Amniotic epithelial cell (primary cell): ENCODE results near the gene SLC25A21.
"Not testable (repeated sequence)": the region's sequence is repeated elsewhere in the genome, so short reads cannot be mapped to it uniquely, and the experiment has no call there.

ENCODE experiments used
- DNase-seq: peaks from one replicate; pipeline ENCODE4 v3.0.0-alpha.2; 2010; ENCODE audit warnings: low read depth

SLC25A21 gene

DNA sequence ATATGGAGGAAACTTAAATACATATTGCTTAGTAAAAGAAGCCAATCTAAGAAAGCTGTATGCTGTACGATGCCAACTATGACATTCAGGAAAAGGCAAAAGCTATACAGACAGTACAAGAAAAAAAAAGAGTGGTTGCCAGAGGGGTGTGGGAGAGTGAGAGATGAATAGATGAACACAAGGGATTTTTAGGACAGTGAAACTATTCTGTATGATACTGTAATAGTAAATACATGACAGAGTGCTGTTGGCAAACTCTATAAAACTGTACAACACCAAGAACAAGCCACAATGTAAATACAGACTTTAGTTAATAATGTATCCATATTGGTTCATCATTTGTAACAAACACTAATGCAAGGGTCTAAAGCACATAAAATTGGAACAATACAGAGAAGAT lies 14.5 kb upstream of the SLC25A21 start:
- DNase-seq, result no peak

DNA sequence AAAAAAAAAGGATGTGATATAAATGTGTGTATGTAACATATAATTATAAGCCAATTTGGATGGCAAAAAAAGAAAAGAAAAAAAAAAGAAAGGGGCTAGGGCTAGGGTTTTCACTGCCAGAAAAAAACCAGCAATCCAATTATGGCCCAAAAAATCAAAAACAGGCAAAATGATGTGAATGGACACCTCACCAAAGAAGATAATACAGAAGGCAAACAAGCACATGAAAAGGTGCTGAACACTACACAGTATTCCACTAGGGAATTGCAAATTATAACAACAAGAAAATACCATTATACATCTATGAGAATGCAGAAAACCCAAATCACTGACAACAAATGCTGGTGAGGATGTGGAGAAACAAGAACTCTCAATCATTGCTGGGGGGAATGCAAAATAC lies 13.3 kb upstream of the SLC25A21 start:
- no peak for DNase-seq

- DNase-seq, result not testable (repeated sequence)
Measured at GRCh38 chr14:37184520-37184919, 12.1 kb upstream of the SLC25A21 start.

- DNase-seq, result no peak
Measured at GRCh38 chr14:37181441-37181840, 9.0 kb upstream of the SLC25A21 start.

DNA sequence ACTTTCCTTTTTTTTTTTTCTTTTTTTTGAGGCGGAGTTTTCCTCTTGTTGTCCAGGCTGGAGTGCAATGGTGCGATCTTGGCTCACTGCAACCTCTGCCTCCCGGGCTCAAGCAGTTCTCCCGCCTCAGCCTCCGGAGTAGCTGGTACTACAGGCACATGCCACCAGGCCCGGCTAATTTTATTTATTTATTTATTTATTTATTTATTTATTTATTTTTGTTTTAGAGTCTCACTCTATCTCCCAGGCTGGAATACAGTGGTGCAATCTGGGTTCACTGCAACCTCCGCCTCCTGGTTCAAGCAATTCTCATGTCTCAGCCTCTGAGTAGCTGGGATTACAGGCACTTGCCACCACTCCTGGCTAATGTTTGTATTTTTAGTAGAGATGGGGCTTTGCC lies 8.5 kb upstream of the SLC25A21 start:
- not testable (repeated sequence) for DNase-seq

DNA sequence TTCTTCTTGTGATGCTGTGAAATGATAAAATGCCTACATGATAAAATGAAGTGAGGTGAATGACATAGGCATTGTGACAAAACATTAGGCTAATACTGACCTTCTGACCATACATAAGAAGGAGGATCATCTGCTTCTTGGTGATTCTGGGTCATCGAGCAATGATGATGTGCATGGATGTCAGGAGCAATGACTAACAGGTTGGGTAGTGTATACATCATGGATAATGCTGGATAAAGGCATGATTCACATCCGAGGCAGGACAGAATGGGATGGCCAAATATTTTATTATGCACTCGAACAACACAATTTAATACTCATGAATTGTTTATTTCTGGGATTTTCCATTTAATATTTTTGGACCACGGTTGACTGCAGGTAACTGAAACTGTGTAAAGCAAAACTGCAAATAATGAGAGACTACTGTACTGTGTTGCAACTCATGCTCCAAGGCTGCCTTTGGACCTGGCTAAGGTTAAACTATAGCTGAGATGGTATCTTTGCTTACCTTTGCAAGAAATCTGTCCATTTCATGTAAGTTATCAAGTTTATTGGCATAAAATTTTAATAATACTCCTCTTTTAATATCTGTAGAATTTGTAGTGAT lies 7.6 kb upstream of the SLC25A21 start:
- peak; percentile 50 for DNase-seq

GRCh38 chr14:37172936-37173614 lies 669 bp upstream of the SLC25A21 start:
- DNase-seq, result no peak

- DNase-seq, result no peak
Measured at GRCh38 chr14:37171678-37172023, 755 bp downstream of the SLC25A21 start.

GRCh38 chr14:37170993-37171392 lies 1.4 kb downstream of the SLC25A21 start:
- no peak for DNase-seq

- no peak for DNase-seq
Measured at GRCh38 chr14:37170237-37170636, 2.2 kb downstream of the SLC25A21 start.

DNA sequence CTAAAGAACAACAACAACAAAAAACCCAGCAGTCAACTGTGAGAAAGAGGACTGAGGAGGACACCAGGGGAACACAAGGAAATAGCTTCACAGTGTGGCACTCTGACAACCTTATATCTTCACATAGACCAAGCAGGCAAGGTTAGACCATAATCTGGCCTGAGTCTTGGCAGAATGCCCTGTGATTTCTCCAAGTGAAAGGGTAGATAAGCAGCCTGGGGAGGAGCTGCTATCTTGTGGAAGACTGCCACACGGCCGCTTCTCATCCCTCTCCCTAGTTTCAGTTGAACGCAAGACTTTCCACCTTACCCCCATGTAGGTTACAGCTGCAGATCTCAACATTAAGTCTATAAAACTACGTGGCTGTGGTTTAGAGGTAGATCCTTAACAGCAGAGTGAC lies 3.7 kb downstream of the SLC25A21 start:
- DNase-seq, result peak; percentile 62

DNA sequence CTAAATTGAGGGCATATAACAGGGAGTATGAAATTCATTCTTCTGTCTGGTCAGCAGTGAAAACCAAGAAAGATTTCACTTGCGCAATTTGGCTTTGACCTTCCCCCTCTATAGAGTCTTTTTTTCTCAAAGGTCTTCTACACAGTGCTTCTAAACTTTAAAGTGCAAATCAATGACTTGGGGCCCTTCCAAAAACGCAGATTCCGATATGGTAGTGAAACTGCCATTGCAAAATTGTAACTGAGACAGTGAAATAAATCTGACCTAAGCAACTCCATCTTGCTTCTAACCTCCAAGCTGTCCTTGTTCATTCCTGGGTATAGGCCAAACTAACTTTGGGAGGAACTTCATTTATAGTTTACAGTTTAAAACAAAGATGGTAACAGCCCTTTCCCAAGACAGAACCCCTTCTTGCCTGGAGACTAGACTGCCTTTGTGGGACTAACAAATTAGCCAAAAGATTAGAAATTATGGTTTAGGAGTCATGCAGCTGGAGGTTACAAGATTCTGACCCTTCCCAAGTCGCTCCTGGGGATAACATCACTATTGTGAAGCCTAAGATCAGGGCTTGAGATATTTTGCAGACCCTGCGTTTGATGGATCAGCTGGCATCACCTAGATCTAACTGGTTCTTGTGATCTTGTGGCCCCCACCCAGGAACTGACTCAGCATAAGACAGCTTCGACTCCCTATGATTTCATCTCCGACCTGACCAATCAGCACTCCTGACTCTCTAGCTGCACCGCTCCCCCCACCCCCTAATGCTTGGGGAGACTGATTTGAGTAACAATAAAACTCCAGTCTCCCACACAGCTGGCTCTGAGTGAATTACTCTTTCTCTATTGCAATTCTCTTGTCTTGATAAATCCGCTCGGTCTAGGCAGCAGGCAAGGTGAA lies 5.0 kb downstream of the SLC25A21 start:
- no peak for DNase-seq

DNA sequence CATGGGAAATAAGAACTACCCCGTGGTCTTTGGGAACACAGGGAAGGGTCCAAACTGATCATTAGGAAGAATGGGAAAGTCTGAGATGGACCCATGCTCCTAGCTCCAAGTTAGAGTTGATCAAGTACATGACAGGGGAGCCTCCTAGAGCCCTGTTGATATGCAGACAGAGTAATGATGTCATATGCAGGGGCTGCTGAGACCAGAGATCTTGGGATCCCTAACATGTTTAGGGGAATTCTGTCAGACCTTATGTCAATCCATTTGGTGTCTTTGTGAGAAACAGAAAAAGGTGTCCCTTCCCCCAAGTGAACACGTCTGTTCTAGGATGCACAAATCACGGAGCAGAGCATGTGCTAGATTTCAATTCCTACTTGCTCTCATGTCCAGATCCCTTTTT lies 6.6 kb downstream of the SLC25A21 start:
- no peak for DNase-seq

DNA sequence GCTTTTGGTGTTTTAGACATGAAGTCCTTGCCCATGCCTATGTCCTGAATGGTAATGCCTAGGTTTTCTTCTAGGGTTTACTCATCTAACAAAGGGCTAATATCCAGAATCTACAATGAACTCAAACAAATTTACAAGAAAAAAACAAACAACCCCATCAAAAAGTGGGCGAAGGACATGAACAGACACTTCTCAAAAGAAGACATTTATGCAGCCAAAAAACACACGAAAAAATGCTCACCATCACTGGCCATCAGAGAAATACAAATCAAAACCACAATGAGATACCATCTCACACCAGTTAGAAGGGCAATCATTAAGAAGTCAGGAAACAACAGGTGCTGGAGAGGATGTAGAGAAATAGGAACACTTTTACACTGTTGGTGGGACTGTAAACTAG lies 10.1 kb downstream of the SLC25A21 start:
- DNase-seq, result not testable (repeated sequence)

- DNase-seq, result no peak
Measured at GRCh38 chr14:37157987-37158386, 14.4 kb downstream of the SLC25A21 start.

DNA sequence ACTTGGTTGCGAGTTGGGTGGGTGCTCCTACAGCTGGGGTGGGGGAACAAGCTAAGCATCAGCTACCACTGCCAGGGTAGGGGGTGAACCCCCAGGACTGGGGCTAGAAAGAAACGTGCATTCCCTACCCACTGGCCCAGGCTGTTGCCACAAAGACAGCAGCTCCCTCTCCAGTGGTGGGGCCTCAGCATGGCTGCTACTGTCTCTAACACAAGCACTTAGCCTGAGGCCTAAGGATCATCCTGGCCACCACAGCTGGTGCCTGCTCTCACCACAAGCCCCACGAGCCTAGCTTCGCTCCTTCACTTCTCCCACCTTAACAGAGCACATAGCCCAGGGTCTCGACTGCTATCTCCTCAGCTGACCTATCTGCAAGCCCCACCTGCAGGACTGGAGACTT lies 18.9 kb downstream of the SLC25A21 start:
- DNase-seq, result no peak

DNA sequence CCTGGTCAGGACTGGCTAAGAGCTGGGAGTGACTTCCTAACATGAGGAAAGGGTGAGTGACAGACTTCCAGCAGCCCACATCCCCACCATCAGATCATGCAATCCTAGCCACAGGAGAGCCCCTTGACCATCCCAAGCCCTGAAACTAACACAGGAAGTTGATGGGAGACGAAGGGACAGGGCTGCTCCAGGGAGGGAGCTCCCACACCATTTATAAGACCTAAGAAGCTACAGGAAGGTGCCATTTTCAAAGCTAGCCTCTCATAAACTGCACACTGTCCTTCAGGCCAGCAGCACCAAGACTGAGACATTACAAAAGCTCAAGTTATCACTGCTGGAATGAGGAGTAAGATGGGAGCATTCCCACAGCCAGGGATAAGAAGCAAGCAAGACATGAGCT lies 19.4 kb downstream of the SLC25A21 start:
- DNase-seq, result no peak

- peak; percentile 39 for DNase-seq
Measured at GRCh38 chr14:37150414-37150813, 22.0 kb downstream of the SLC25A21 start.

GRCh38 chr14:37147310-37147880 lies 25.0 kb downstream of the SLC25A21 start:
- DNase-seq, result peak; percentile 53

- DNase-seq, result not testable (repeated sequence)
Measured at GRCh38 chr14:37146438-37146837, 26.0 kb downstream of the SLC25A21 start.

DNA sequence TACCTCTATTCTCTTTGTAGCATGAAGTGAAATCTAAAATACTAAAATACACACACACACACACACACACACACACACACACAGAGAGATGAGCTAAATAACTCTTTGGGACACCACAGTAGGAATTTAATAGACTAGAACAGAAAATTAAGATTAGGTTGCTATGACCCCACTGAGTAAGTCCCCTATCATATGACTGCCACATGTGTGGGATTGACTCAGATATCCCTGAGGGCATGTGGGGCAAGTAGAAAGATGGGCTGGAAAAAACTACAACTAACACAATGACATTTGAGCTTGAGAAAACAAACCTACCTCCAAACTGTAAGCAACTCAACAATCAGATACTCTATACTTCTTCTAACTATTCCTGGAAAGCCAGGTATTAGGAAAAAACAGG lies 27.0 kb downstream of the SLC25A21 start:
- DNase-seq, result no peak

DNA sequence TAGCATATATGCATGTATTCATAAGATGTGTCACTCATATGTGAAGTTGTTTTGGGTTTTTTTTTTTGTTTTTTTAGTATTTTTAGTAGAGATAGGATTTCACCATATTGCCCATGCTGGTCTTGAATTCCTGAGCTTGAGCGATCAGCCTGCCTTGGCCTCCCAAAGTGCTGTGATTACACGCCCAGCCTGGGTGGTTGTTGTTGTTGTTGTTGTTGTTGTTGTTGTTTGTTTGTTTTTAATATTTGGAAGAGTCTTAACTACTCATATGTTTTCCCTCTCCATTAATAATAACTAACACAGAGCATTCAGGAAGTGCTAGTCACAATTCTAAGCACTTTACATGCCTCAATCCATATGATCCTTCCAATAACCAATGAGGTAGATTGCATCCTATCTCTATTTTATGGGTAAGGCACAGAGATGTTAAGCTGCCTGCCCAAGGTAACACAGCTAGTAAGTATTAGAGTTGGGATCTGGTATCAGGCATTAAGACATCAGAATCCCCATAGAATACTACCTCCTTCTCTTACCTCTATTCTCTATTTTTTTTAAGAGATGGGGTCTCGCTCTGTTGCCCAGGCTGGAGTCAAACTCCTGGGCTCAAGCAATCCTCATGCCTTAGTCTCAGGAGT lies 27.6 kb downstream of the SLC25A21 start:
- no peak for DNase-seq
